CD4-positive, alpha-beta T cell (primary cell): ENCODE data around the gene TRMT44. TPM values are rescaled to one million over a fixed set of nuclear protein-coding genes. Genes with fewer than 3 reads are reported as not detected.

Experiments used
- ATAC-seq: fragments of 200-7000 bp; cut with Tn5 transposase; one replicate; pipeline ENCODE4 v1.10.0; 2022; ENCODE audit warnings: mild to moderate bottlenecking; ENCODE audit not compliant: poor library complexity
- CTCF ChIA-PET: fragments of 350-600 bp; sonication (Branson Sonifier 250); formaldehyde crosslinking; loops from one replicate; lab custom pipeline; 2021; ENCODE audit warnings: antibody characterized with exemption, inconsistent platforms; lab: Charles Lee
- POLR2A ChIA-PET: fragments of 350-600 bp; sonication (Branson Sonifier 250); formaldehyde crosslinking; loops from one replicate; lab custom pipeline; 2021; ENCODE audit warnings: antibody characterized with exemption, inconsistent platforms; lab: Charles Lee
- DNase-seq, 14 experiments: peaks; one replicate each; pipeline ENCODE4 v3.0.0-alpha.2; 2013 to 2020; ENCODE audit warnings: mixed read lengths in 2 of 14
- H3K27ac ChIP-seq, 2 donors: one replicate each; pipeline versions ENCODE4 v1.5.1 to v1.7.0; 2013; ENCODE audit warnings: low read length in 2 of 2, low read depth in 1 of 2, mild to moderate bottlenecking in 1 of 2
- H3K27me3 ChIP-seq, 2 experiments: 1 replicate in 1 of 2; 2 replicates in 1 of 2; pipeline versions ENCODE4 v1.6.1 to v1.7.0; 2013; ENCODE audit warnings: low read length in 2 of 2, control low read depth in 1 of 2, mild to moderate bottlenecking in 1 of 2, moderate library complexity in 1 of 2; ENCODE audit not compliant: insufficient read depth in 2 of 2, control insufficient read depth in 1 of 2
- H3K36me3 ChIP-seq: one replicate; pipeline ENCODE4 v1.6.1; 2013; ENCODE audit warnings: low read length, control low read depth; ENCODE audit not compliant: insufficient read depth
- H3K4me1 ChIP-seq: one replicate; pipeline ENCODE4 v1.6.1; 2013; ENCODE audit warnings: low read length, control low read depth; ENCODE audit not compliant: insufficient read depth
- H3K4me3 ChIP-seq: one replicate; pipeline ENCODE4 v1.5.1; 2013; ENCODE audit warnings: mild to moderate bottlenecking, low read length, moderate library complexity
- H3K9me3 ChIP-seq, 2 experiments: 1 replicate in 1 of 2; 2 replicates in 1 of 2; pipeline versions ENCODE4 v1.6.1 to v1.7.0; 2013; ENCODE audit warnings: low read length in 2 of 2, mild to moderate bottlenecking in 2 of 2, control low read depth in 1 of 2, moderate library complexity in 1 of 2; ENCODE audit not compliant: control insufficient read depth in 1 of 2, insufficient read depth in 1 of 2
- H3K27ac Mint-ChIP-seq: one replicate; pipeline ENCODE4 v1.8.0; 2020; ENCODE audit warnings: mixed read lengths
- H3K27me3 Mint-ChIP-seq: one replicate; pipeline ENCODE4 v1.8.0; 2021; ENCODE audit warnings: mixed read lengths
- H3K36me3 Mint-ChIP-seq: one replicate; pipeline ENCODE4 v1.8.0; 2021; ENCODE audit warnings: low read depth, mixed read lengths
- H3K4me1 Mint-ChIP-seq: one replicate; pipeline ENCODE4 v1.8.0; 2021; ENCODE audit warnings: low read depth, mixed read lengths
- H3K4me3 Mint-ChIP-seq: one replicate; pipeline ENCODE4 v1.8.0; 2020; ENCODE audit warnings: mild to moderate bottlenecking, mixed read lengths
- H3K9me3 Mint-ChIP-seq: one replicate; pipeline ENCODE4 v1.8.0; 2020; ENCODE audit warnings: mixed read lengths
- intact Hi-C, 2 experiments: fragments of 100-400 bp; cut with DNase I in 1 of 2; cut with micrococcal nuclease in 1 of 2; formaldehyde crosslinking; loops; one replicate each; pipeline versions ENCODE4 v1.15.1 to v1.9.0; 2023 to 2025; cut with DNase I, micrococcal nuclease
- total RNA-seq, 174 experiments: library from RNA in 2 of 174; stranded (reverse) in 2 of 174; gene quantifications; one replicate each; pipeline ENCODE4 v1.2.3 and lab custom pipeline; 2021 to 2026
- TF ChIP-seq, protein P1 (sequence below): fragments of 200-600 bp; IDR thresholded peaks from one replicate; pipeline ENCODE4 v1.8.0; 2022; ENCODE audit warnings: antibody characterized with exemption, mild to moderate bottlenecking

Gene TRMT44
- total RNA-seq, 2 experiments from 2014 or later = 25.6 to 29.2 TPM

- H3K4me1 ChIP-seq = peaks cover 53% of the 10 kb centered on the region
These were observed 3.3 kb upstream of the TRMT44 start for GRCh38 chr4:8437281-8437680.

DNA sequence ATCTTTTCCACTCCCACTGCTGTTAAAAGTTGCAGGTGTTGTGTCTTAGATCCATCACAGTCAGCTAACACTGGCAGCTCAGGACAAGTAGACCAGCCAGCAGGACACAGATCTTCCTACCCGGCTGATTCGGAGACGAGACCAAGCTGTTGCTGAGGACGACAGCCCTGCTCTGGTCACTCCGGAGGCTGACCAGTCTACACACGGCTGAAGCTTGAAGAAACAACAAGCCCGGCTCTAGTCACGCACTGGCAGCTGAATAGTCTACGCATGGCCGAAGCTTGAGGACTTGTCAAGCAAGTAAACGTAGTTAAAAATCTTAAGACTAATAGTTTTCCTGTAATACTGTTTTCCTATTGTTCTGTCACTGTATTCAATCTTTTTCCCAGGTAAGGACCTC is 1.8 kb upstream of the TRMT44 start:
- H3K9me3 Mint-ChIP-seq = peaks cover 2% of the 10 kb centered on the region
- peak overlapping the region; percentile 99 for H3K27ac Mint-ChIP-seq
- H3K36me3 ChIP-seq = no peaks in the 10 kb centered on the region
- no peak for ATAC-seq
- H3K4me3 ChIP-seq = no peak overlapping the region
- H3K9me3 ChIP-seq = no peaks in the 10 kb centered on the region
- peak overlapping the region; percentile 77 for H3K4me3 Mint-ChIP-seq
- DNase-seq = no peak
- peaks cover 15% of the 10 kb centered on the region for H3K36me3 Mint-ChIP-seq
- TF ChIP-seq, protein P1, sequence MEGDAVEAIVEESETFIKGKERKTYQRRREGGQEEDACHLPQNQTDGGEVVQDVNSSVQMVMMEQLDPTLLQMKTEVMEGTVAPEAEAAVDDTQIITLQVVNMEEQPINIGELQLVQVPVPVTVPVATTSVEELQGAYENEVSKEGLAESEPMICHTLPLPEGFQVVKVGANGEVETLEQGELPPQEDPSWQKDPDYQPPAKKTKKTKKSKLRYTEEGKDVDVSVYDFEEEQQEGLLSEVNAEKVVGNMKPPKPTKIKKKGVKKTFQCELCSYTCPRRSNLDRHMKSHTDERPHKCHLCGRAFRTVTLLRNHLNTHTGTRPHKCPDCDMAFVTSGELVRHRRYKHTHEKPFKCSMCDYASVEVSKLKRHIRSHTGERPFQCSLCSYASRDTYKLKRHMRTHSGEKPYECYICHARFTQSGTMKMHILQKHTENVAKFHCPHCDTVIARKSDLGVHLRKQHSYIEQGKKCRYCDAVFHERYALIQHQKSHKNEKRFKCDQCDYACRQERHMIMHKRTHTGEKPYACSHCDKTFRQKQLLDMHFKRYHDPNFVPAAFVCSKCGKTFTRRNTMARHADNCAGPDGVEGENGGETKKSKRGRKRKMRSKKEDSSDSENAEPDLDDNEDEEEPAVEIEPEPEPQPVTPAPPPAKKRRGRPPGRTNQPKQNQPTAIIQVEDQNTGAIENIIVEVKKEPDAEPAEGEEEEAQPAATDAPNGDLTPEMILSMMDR = no peak
- ChIA-PET POLR2A (no interaction called here), CTCF (interaction anchor here (1.3 kb wide), 1 partner anchor 10 kb away, joined by 4 read pairs; no protein-coding TSS in a partner anchor)
- H3K4me1 ChIP-seq = peaks cover 64% of the 10 kb centered on the region
- H3K4me1 Mint-ChIP-seq = peaks cover 84% of the 10 kb centered on the region
- intact Hi-C loops = loop anchor here in 1 of 2 experiments (10.0 kb wide), 2 partner anchors 504 to 584 kb away; partner anchors contain the start of gene AFAP1
- no peaks in the 10 kb centered on the region for H3K27me3 ChIP-seq
- H3K27me3 Mint-ChIP-seq = no peaks in the 10 kb centered on the region
- no peak overlapping the region for H3K27ac ChIP-seq

More at GRCh38 chr4:8437281-8437680, 3.3 kb upstream of the TRMT44 start:
- no peaks in the 10 kb centered on the region for H3K27me3 ChIP-seq
- ChIA-PET CTCF (interaction anchor here (1.1 kb wide), 1 partner anchor 8 kb away, joined by 3 read pairs; no protein-coding TSS in a partner anchor), POLR2A (no interaction called here)
- ATAC-seq (no peak), DNase-seq (no peak)
- Mint-ChIP-seq H3K27ac (peak overlapping the region; percentile 50), H3K4me3 (peak overlapping the region; percentile 62), H3K27me3 (no peaks in the 10 kb centered on the region), H3K4me1 (peaks cover 75% of the 10 kb centered on the region), H3K36me3 (peaks cover 9% of the 10 kb centered on the region), H3K9me3 (peaks cover 2% of the 10 kb centered on the region)
- H3K36me3 ChIP-seq = no peaks in the 10 kb centered on the region
- TF ChIP-seq, protein P1 = no peak
- H3K9me3 ChIP-seq = no peaks in the 10 kb centered on the region
- intact Hi-C loops = loop anchor here in 1 of 2 experiments (10.0 kb wide), 2 partner anchors 502 to 582 kb away; partner anchors contain the start of gene AFAP1
- H3K27ac ChIP-seq = no peak overlapping the region
- no peak overlapping the region for H3K4me3 ChIP-seq

- no peak for ATAC-seq
- no peak overlapping the region for H3K27ac ChIP-seq
- peak overlapping the region; percentile 77 for H3K4me3 Mint-ChIP-seq
These were observed 1.4 kb upstream of the TRMT44 start for GRCh38 chr4:8439168-8439567.

More at GRCh38 chr4:8439168-8439567, 1.4 kb upstream of the TRMT44 start:
- no peaks in the 10 kb centered on the region for H3K27me3 ChIP-seq
- no peak overlapping the region for H3K4me3 ChIP-seq
- ChIA-PET CTCF (interaction anchor here (1.3 kb wide), 1 partner anchor 10 kb away, joined by 4 read pairs; no protein-coding TSS in a partner anchor), POLR2A (no interaction called here)
- intact Hi-C loops = loop anchor here in 1 of 2 experiments (10.0 kb wide), 2 partner anchors 504 to 584 kb away; partner anchors contain the start of gene AFAP1
- Mint-ChIP-seq H3K27ac (peak overlapping the region; percentile 99), H3K4me1 (peaks cover 88% of the 10 kb centered on the region), H3K9me3 (peaks cover 2% of the 10 kb centered on the region), H3K36me3 (peaks cover 15% of the 10 kb centered on the region), H3K27me3 (no peaks in the 10 kb centered on the region)
- peaks cover 64% of the 10 kb centered on the region for H3K4me1 ChIP-seq
- TF ChIP-seq, protein P1 = no peak
- H3K36me3 ChIP-seq = no peaks in the 10 kb centered on the region
- no peaks in the 10 kb centered on the region for H3K9me3 ChIP-seq
- no peak for DNase-seq
